Panc1 (cell line): ENCODE results near the gene MAP2K5.

ENCODE experiments used
- POLR2AphosphoS5 ChIP-seq: IDR thresholded peaks from 2 replicates; pipeline ENCODE4 v1.6.1; 2012; ENCODE audit warnings: mild to moderate bottlenecking, low read depth, low read length, moderate library complexity
- SIN3A ChIP-seq: IDR thresholded peaks from 2 replicates; pipeline ENCODE4 v1.6.1; 2012; ENCODE audit warnings: low read depth, mild to moderate bottlenecking, low read length, moderate library complexity, borderline replicate concordance; ENCODE audit not compliant: insufficient read depth
- TF ChIP-seq, protein P1 (sequence below): fragments of 450-650 bp; IDR thresholded peaks from 2 replicates; pipeline ENCODE4 v1.5.1; 2017; ENCODE audit warnings: mild to moderate bottlenecking
- TF ChIP-seq, protein P2 (sequence below), 2 experiments: IDR thresholded peaks; 2 replicates each; pipeline ENCODE4 v1.6.1; 2011 to 2012; ENCODE audit warnings: low read depth in 2 of 2, control low read depth in 1 of 2, low read length in 1 of 2, mild to moderate bottlenecking in 1 of 2, moderate library complexity in 1 of 2; ENCODE audit not compliant: insufficient read depth in 1 of 2

DNA sequence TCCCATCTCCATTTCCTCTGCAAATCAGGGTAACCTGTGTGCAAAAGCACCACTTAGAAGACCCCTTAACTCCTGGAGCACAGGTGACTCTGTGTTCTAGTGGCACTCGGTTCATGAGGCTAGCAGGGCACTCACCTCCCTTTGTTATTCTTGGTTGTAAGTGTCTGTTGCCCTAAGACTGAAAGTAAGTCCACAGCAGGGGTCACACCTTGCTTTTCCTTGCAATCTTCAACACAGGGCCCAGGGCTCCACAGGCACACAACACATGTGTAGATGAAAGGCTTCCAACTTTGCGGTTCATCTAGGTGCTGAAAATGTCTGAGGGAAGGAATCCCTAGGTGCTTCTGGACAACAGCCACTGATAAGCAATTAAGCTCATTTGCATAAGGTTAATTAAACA lies 294.5 kb downstream of the MAP2K5 start:
- TF ChIP-seq POLR2AphosphoS5 (no peak), SIN3A (no peak)
- TF ChIP-seq, protein P1, sequence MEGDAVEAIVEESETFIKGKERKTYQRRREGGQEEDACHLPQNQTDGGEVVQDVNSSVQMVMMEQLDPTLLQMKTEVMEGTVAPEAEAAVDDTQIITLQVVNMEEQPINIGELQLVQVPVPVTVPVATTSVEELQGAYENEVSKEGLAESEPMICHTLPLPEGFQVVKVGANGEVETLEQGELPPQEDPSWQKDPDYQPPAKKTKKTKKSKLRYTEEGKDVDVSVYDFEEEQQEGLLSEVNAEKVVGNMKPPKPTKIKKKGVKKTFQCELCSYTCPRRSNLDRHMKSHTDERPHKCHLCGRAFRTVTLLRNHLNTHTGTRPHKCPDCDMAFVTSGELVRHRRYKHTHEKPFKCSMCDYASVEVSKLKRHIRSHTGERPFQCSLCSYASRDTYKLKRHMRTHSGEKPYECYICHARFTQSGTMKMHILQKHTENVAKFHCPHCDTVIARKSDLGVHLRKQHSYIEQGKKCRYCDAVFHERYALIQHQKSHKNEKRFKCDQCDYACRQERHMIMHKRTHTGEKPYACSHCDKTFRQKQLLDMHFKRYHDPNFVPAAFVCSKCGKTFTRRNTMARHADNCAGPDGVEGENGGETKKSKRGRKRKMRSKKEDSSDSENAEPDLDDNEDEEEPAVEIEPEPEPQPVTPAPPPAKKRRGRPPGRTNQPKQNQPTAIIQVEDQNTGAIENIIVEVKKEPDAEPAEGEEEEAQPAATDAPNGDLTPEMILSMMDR: no peak
- TF ChIP-seq, protein P2, sequence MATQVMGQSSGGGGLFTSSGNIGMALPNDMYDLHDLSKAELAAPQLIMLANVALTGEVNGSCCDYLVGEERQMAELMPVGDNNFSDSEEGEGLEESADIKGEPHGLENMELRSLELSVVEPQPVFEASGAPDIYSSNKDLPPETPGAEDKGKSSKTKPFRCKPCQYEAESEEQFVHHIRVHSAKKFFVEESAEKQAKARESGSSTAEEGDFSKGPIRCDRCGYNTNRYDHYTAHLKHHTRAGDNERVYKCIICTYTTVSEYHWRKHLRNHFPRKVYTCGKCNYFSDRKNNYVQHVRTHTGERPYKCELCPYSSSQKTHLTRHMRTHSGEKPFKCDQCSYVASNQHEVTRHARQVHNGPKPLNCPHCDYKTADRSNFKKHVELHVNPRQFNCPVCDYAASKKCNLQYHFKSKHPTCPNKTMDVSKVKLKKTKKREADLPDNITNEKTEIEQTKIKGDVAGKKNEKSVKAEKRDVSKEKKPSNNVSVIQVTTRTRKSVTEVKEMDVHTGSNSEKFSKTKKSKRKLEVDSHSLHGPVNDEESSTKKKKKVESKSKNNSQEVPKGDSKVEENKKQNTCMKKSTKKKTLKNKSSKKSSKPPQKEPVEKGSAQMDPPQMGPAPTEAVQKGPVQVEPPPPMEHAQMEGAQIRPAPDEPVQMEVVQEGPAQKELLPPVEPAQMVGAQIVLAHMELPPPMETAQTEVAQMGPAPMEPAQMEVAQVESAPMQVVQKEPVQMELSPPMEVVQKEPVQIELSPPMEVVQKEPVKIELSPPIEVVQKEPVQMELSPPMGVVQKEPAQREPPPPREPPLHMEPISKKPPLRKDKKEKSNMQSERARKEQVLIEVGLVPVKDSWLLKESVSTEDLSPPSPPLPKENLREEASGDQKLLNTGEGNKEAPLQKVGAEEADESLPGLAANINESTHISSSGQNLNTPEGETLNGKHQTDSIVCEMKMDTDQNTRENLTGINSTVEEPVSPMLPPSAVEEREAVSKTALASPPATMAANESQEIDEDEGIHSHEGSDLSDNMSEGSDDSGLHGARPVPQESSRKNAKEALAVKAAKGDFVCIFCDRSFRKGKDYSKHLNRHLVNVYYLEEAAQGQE (IDR thresholded peaks at IDR 0.05; ENCODE audit: insufficient read depth in 1 of 2, low read depth in 2 of 2, low read length in 1 of 2): no peak
